Naive thymus-derived CD4-positive, alpha-beta T cell (primary cell): ENCODE data around the gene PDYN. TPM values are rescaled to one million over a fixed set of nuclear protein-coding genes. Genes with fewer than 3 reads are reported as not detected.

ENCODE experiments used
- ATAC-seq: fragments of 150-1000 bp; cut with Tn5 transposase; 2 replicates; pipeline ENCODE4 v1.10.0; 2021; ENCODE audit warnings: mild to moderate bottlenecking, moderate library complexity
- CTCF ChIA-PET: fragments of 350-600 bp; sonication (Branson Sonifier 250); formaldehyde crosslinking; loops from one replicate; lab custom pipeline; 2021; ENCODE audit warnings: antibody characterized with exemption; lab: Charles Lee
- POLR2A ChIA-PET: fragments of 350-600 bp; sonication (Branson Sonifier 250); formaldehyde crosslinking; loops from one replicate; lab custom pipeline; 2021; ENCODE audit warnings: antibody characterized with exemption, inconsistent platforms; lab: Charles Lee
- DNase-seq, 9 donors: peaks; one replicate each; pipeline versions ENCODE4 v3.0.0 to v3.0.0-alpha.2; 2020 to 2022; ENCODE audit warnings: mixed read lengths in 1 of 9
- H3K27ac ChIP-seq: one replicate; pipeline ENCODE4 v1.7.0; 2013; ENCODE audit warnings: mild to moderate bottlenecking, low read depth, low read length, moderate library complexity
- H3K27me3 ChIP-seq, 2 donors: one replicate each; pipeline ENCODE4 v1.7.0; 2013; ENCODE audit warnings: low read length in 2 of 2, mild to moderate bottlenecking in 2 of 2, moderate library complexity in 2 of 2; ENCODE audit not compliant: control insufficient read depth in 2 of 2, insufficient read depth in 2 of 2
- H3K36me3 ChIP-seq, 3 experiments: 1 replicate in 2 of 3; 2 replicates in 1 of 3; pipeline ENCODE4 v1.7.0; 2013; ENCODE audit warnings: low read length in 3 of 3, mild to moderate bottlenecking in 3 of 3, moderate library complexity in 1 of 3; ENCODE audit not compliant: insufficient read depth in 3 of 3, control insufficient read depth in 2 of 3
- H3K4me1 ChIP-seq, 2 donors: one replicate each; pipeline ENCODE4 v1.7.0; 2013; ENCODE audit warnings: low read length in 2 of 2, mild to moderate bottlenecking in 2 of 2, moderate library complexity in 1 of 2; ENCODE audit not compliant: control insufficient read depth in 2 of 2, insufficient read depth in 2 of 2
- H3K4me3 ChIP-seq: 2 replicates; pipeline ENCODE4 v1.7.0; 2013; ENCODE audit warnings: mild to moderate bottlenecking, low read length
- H3K9me3 ChIP-seq, 3 experiments: 1 replicate in 2 of 3; 2 replicates in 1 of 3; pipeline ENCODE4 v1.7.0; 2013; ENCODE audit warnings: low read length in 3 of 3; ENCODE audit not compliant: control insufficient read depth in 2 of 3
- H3K27ac Mint-ChIP-seq, 9 donors: one replicate each; pipeline ENCODE4 v1.8.0; 2020 to 2022; ENCODE audit warnings: mixed read lengths in 9 of 9, mild to moderate bottlenecking in 8 of 9, moderate library complexity in 5 of 9, inconsistent platforms in 2 of 9
- H3K27me3 Mint-ChIP-seq, 5 donors: one replicate each; pipeline ENCODE4 v1.8.0; 2021 to 2022; ENCODE audit warnings: mixed read lengths in 5 of 5, mild to moderate bottlenecking in 1 of 5
- H3K36me3 Mint-ChIP-seq, 5 donors: one replicate each; pipeline ENCODE4 v1.8.0; 2020 to 2022; ENCODE audit warnings: mixed read lengths in 5 of 5, mild to moderate bottlenecking in 3 of 5, inconsistent platforms in 1 of 5
- H3K4me1 Mint-ChIP-seq, 7 donors: one replicate each; pipeline ENCODE4 v1.8.0; 2020 to 2022; ENCODE audit warnings: mixed read lengths in 7 of 7, mild to moderate bottlenecking in 3 of 7, inconsistent platforms in 1 of 7
- H3K4me3 Mint-ChIP-seq, 10 donors: one replicate each; pipeline ENCODE4 v1.8.0; 2020 to 2022; ENCODE audit warnings: mild to moderate bottlenecking in 10 of 10, mixed read lengths in 10 of 10, moderate library complexity in 6 of 10, inconsistent platforms in 2 of 10
- H3K9me3 Mint-ChIP-seq, 11 donors: one replicate each; pipeline ENCODE4 v1.8.0; 2020 to 2022; ENCODE audit warnings: mixed read lengths in 11 of 11, mild to moderate bottlenecking in 4 of 11, inconsistent platforms in 1 of 11, moderate library complexity in 1 of 11
- intact Hi-C, 2 donors: fragments of 100-400 bp; cut with micrococcal nuclease; formaldehyde crosslinking; loops; one replicate each; pipeline ENCODE4 v1.15.1; 2023
- polyA plus RNA-seq, 2 donors: library from polyadenylated mRNA; unstranded; fragments of 300-500 nt; fragmentation: Illumina TruSeq; gene quantifications; one replicate each; pipeline ENCODE4 v1.2.3, GENCODE V29; 2021
- total RNA-seq, 6 experiments: library from RNA in 5 of 6; stranded (reverse) in 5 of 6; gene quantifications; 1 replicate in 5 of 6; 2 replicates in 1 of 6; pipeline ENCODE4 v1.2.3 and lab custom pipeline; 2021 to 2026

Gene PDYN
- total and polyA plus RNA-seq, 7 experiments from 2014 or later: not detected

DNA sequence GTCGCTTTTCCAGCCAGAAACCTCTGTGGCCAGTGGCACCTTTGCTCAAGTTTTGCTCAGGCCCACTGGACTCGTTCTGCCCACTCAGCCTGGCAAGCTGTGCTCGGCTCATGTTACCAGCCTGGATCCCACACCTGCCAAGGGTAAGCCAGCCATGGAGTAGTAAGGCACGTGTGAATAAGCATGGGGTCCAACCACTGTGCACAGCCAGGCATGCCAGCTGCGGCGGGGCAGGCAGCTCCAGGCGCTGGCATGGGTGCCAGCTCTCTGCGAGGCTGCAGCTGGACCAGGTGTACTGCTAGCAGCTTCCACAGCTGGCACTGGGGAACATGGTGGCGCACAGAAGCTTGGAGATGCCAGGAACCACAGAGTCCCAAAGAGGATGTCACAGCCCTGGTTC is 32.1 kb upstream of the PDYN start:
- Mint-ChIP-seq H3K9me3 (peaks cover 2 to 21% (median 8%) of the 10 kb centered on the region in 11 donors), H3K4me3 (no peak overlapping the region), H3K4me1 (no peaks in the 10 kb centered on the region), H3K36me3 (no peaks in the 10 kb centered on the region), H3K27me3 (peaks cover 7 to 54% (median 36%) of the 10 kb centered on the region in 5 donors), H3K27ac (no peak overlapping the region)
- Histone ChIP-seq H3K4me3 (no peak overlapping the region), H3K27ac (no peak overlapping the region), H3K9me3 (peaks cover 0 to 14% (median 8%) of the 10 kb centered on the region in 3 experiments), H3K4me1 (no peaks in the 10 kb centered on the region), H3K36me3 (no peaks in the 10 kb centered on the region), H3K27me3 (no peaks in the 10 kb centered on the region)
- ChIA-PET CTCF (interaction anchor here (0.5 kb wide), 1 partner anchor 562 kb away, joined by 3 read pairs; no protein-coding TSS in a partner anchor), POLR2A (no interaction called here)
- intact Hi-C loops: no loop called here
- DNase-seq: no peak
- no peak for ATAC-seq

DNA sequence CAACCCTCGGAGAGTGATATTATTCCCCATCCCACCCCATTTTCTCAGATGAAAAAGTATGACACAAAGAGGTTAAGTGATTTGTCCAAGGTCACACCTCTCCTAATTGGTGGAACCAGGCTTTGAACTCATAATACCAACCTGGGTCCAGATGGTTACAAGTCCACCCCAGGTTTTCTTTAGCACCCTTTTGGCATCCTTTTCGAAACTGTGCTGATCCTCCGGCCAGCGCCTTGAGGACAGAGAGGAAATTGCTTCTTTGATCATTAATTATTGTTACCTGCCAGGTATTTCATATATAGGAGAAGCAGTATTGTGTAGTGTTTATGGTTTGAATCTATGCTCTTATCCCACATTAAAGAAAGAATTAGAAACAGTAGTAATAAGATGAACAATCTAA is 29.3 kb upstream of the PDYN start:
- ChIA-PET CTCF (no interaction called here), POLR2A (no interaction called here)
- no peak for ATAC-seq
- Mint-ChIP-seq H3K27ac (no peak overlapping the region), H3K36me3 (no peaks in the 10 kb centered on the region), H3K4me1 (no peaks in the 10 kb centered on the region), H3K27me3 (peaks cover 6 to 44% (median 35%) of the 10 kb centered on the region in 5 donors), H3K9me3 (peaks cover 2 to 20% (median 8%) of the 10 kb centered on the region in 11 donors), H3K4me3 (no peak overlapping the region)
- Histone ChIP-seq H3K9me3 (peaks cover 0 to 14% (median 8%) of the 10 kb centered on the region in 3 experiments), H3K4me1 (no peaks in the 10 kb centered on the region), H3K36me3 (no peaks in the 10 kb centered on the region), H3K4me3 (no peak overlapping the region), H3K27me3 (no peaks in the 10 kb centered on the region), H3K27ac (no peak overlapping the region)
- no peak for DNase-seq
- intact Hi-C loops: no loop called here

DNA sequence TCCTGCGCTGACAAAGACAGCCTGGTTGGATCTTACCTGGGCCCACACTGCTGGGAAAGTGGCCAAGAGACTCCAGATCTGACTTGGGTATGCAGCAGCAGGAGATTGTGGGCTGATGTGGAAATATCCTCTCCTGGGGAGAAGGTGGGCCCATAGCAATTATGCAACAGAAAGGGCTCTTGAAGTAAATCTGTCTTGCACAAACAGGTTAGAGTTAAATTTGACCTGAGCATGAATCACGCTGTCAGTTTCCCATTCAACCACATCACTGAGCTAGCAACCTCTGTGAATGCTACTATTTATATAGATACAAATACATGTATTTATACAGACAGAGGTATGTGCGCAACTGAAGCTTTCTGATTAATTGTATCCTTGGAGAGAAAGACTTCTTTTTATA is 28.3 kb upstream of the PDYN start:
- ATAC-seq (no peak), DNase-seq (no peak)
- intact Hi-C loops: no loop called here
- peaks cover 0 to 15% (median 6%) of the 10 kb centered on the region in 11 donors for H3K9me3 Mint-ChIP-seq
- H3K4me3 Mint-ChIP-seq: no peak overlapping the region
- Histone ChIP-seq H3K36me3 (no peaks in the 10 kb centered on the region), H3K27ac (no peak overlapping the region), H3K9me3 (peaks cover 0 to 13% (median 8%) of the 10 kb centered on the region in 3 experiments), H3K4me1 (no peaks in the 10 kb centered on the region), H3K4me3 (no peak overlapping the region), H3K27me3 (no peaks in the 10 kb centered on the region)
- ChIA-PET CTCF (no interaction called here), POLR2A (no interaction called here)
- peaks cover 13 to 43% (median 35%) of the 10 kb centered on the region in 5 donors for H3K27me3 Mint-ChIP-seq
- H3K36me3 Mint-ChIP-seq: no peaks in the 10 kb centered on the region
- no peaks in the 10 kb centered on the region for H3K4me1 Mint-ChIP-seq
- no peak overlapping the region for H3K27ac Mint-ChIP-seq

DNA sequence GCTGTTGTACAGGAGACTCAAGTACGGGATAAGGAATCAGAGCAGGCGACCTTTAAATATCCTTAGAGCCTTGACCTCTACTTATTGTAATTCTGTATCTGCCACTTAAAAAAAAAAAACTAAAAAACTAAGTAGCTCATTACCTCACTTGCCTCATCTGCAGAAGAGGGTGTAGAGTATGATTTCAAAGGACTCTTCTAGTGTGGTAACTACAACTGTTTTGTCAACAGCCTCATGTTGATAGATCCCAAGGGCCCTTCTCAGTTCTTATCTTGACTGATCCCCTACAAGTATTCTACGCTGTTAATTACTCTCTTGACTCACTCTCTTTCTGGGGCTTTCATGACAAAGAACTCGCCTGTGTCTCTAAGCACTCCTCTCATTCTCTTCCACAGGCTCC is 16.7 kb upstream of the PDYN start:
- CTCF ChIA-PET: interaction anchor here (1.1 kb wide), 1 partner anchor 162 kb away, joined by 3 read pairs; no protein-coding TSS in a partner anchor
- Histone ChIP-seq H3K9me3 (no peaks in the 10 kb centered on the region), H3K4me1 (no peaks in the 10 kb centered on the region), H3K27me3 (no peaks in the 10 kb centered on the region), H3K4me3 (no peak overlapping the region), H3K27ac (no peak overlapping the region), H3K36me3 (no peaks in the 10 kb centered on the region)
- Mint-ChIP-seq H3K27me3 (peaks cover 14 to 56% (median 52%) of the 10 kb centered on the region in 5 donors), H3K9me3 (peaks cover 0 to 2% (median 0%) of the 10 kb centered on the region in 11 donors), H3K27ac (no peak overlapping the region), H3K4me3 (no peak overlapping the region), H3K36me3 (no peaks in the 10 kb centered on the region), H3K4me1 (no peaks in the 10 kb centered on the region)
- intact Hi-C loops: no loop called here
- no peak for DNase-seq
- POLR2A ChIA-PET: no interaction called here
- no peak for ATAC-seq

DNA sequence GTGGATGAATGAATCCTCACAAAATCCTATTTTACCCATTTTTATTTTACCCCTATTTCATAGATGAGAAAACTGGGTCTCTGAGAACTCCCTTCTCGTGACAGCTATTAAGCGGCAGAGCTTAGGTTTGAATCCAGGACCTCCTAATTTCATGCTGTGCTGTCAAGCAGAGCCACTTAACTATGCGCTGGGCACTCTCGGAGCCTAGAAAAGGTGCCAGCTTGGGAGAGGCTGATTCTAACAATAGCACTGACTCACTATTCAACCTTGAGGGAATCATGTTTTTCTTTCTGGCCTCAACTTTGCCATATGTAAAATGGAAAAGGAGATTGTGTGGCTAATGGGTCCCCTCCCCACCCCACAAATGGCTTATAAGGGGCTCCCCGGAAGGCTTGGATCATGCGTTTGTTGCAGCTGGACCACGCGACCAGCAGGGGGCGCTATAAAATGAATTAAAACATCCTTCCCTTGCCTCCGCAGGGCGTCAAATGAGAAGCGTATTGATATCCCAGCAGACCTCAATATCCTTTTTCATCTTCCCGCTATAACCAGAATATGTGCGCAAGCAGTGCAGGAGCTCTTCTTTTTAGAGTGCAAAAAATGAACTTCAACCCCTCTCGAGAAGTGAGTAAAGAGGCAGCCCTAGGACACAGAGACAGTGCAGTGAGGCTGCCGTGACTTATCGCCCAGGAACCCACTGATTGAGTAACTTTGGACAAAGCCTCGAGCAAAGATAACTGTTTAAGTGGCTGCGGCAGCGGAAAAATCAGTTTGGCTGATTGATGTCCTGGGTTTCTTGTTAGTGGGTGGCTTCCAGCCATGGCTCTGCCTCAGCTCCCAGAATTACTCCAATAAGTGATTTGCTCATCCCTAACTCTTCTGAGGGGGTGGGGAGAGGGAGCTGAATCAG is 12.8 kb upstream of the PDYN start:
- intact Hi-C loops: loop anchor here (1.0 to 5.0 kb wide), 3 partner anchors 86 to 166 kb away; partner anchors contain the start of gene STK35 (in 1 of the 2)
- H3K9me3 ChIP-seq: no peaks in the 10 kb centered on the region
- CTCF ChIA-PET: interaction anchor here (0.5 to 1.6 kb wide), 3 partner anchors 83 to 166 kb away, joined by 3 to 4 read pairs (median 4); no protein-coding TSS in a partner anchor
- H3K4me3 Mint-ChIP-seq: no peak overlapping the region
- H3K9me3 Mint-ChIP-seq: peaks cover 0 to 2% (median 0%) of the 10 kb centered on the region in 11 donors
- H3K36me3 ChIP-seq: no peaks in the 10 kb centered on the region
- POLR2A ChIA-PET: no interaction called here
- no peaks in the 10 kb centered on the region for H3K36me3 Mint-ChIP-seq
- peak; percentile 46 for ATAC-seq
- H3K27me3 ChIP-seq: peaks cover 0 to 3% of the 10 kb centered on the region in 2 donors
- H3K4me3 ChIP-seq: no peak overlapping the region
- H3K27ac ChIP-seq: no peak overlapping the region
- no peak overlapping the region for H3K27ac Mint-ChIP-seq
- H3K4me1 ChIP-seq: no peaks in the 10 kb centered on the region
- peak in 5 of 9 donors; percentile 1 to 40 (median 6) for DNase-seq
- H3K27me3 Mint-ChIP-seq: peaks cover 3 to 49% (median 44%) of the 10 kb centered on the region in 5 donors
- no peaks in the 10 kb centered on the region for H3K4me1 Mint-ChIP-seq

DNA sequence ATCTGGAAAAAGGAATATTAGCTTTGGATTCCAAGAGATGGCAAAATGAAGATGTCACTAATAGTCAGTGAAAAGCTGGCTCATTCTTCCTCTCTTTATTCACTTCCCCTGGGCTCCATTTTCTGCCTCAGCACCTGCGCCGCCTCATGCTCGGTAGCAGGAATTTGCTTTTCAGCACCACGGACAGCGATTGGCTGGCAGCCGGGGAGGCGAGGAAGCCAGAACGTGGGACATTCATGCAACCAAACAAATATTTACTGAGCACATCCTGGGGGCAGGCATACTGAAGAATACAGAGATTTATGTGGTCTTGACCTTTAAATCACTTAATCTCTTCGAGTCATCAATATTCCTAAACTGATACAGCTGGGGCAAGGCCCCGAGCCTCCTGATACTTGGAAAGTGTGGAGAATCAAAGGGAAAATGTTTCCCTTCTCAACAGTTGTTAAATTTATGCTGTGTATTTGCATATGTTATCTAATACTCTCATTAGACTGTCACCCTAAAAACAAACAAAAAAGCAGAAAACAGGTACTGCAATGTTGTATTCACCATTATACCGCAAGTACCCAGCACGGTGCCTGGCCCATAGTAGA is 12.1 kb upstream of the PDYN start:
- no peak for ATAC-seq
- Mint-ChIP-seq H3K27me3 (peaks cover 2 to 47% (median 36%) of the 10 kb centered on the region in 5 donors), H3K27ac (no peak overlapping the region), H3K4me1 (no peaks in the 10 kb centered on the region), H3K9me3 (no peaks in the 10 kb centered on the region), H3K36me3 (no peaks in the 10 kb centered on the region), H3K4me3 (no peak overlapping the region)
- DNase-seq: peak; percentile 14 to 70 (median 46)
- Histone ChIP-seq H3K4me1 (no peaks in the 10 kb centered on the region), H3K36me3 (no peaks in the 10 kb centered on the region), H3K27me3 (peaks cover 0 to 3% of the 10 kb centered on the region in 2 donors), H3K9me3 (no peaks in the 10 kb centered on the region), H3K4me3 (no peak overlapping the region), H3K27ac (no peak overlapping the region)
- ChIA-PET CTCF (interaction anchor here (0.5 to 1.6 kb wide), 3 partner anchors 82 to 167 kb away, joined by 3 to 4 read pairs (median 4); no protein-coding TSS in a partner anchor), POLR2A (no interaction called here)
- intact Hi-C loops: loop anchor here (1.0 to 5.0 kb wide), 3 partner anchors 87 to 166 kb away; partner anchors contain the start of gene STK35 (in 1 of the 2)
